Muscle of arm (tissue), 12 donors: ENCODE data around the gene TESK2. TPM values are rescaled to one million over a fixed set of nuclear protein-coding genes. Genes with fewer than 3 reads are reported as not detected.
"Not testable (repeated sequence)": the region's sequence is repeated elsewhere in the genome, so short reads cannot be mapped to it uniquely, and the experiment has no call there.

ENCODE experiments used
- DNase-seq: peaks from one replicate; pipeline ENCODE4 v3.0.0-alpha.2; 2013
- polyA plus RNA-seq, 12 donors: library from polyadenylated mRNA; unstranded; fragments of 120-200 nt; gene quantifications; one replicate each; pipeline ENCODE4 v1.2.1, GENCODE V29; 2013; ENCODE audit not compliant: insufficient read length in 12 of 12

The TESK2 gene
- polyA plus RNA-seq, 12 donors, result 1.9 to 5.4 (median 2.2) TPM; not detected in 1

GRCh38 chr1:45477646-45478045, 13.3 kb downstream of the TESK2 start:
- no peak for DNase-seq

GRCh38 chr1:45474194-45474593, 16.8 kb downstream of the TESK2 start:
- DNase-seq, result not testable (repeated sequence)

GRCh38 chr1:45473302-45473701, 17.7 kb downstream of the TESK2 start:
- DNase-seq, result no peak

- no peak for DNase-seq
These were observed 20.6 kb downstream of the TESK2 start for GRCh38 chr1:45470306-45470798.

GRCh38 chr1:45467353-45467752, 23.6 kb downstream of the TESK2 start:
- DNase-seq, result not testable (repeated sequence)

GRCh38 chr1:45465277-45465676, 25.7 kb downstream of the TESK2 start:
- no peak for DNase-seq

GRCh38 chr1:45458894-45459293, 32.1 kb downstream of the TESK2 start:
- no peak for DNase-seq

GRCh38 chr1:45456531-45456930, 34.4 kb downstream of the TESK2 start:
- no peak for DNase-seq

GRCh38 chr1:45455162-45455561, 35.8 kb downstream of the TESK2 start:
- no peak for DNase-seq

GRCh38 chr1:45454464-45454863, 36.5 kb downstream of the TESK2 start:
- no peak for DNase-seq

GRCh38 chr1:45452503-45452902, 38.5 kb downstream of the TESK2 start:
- no peak for DNase-seq

GRCh38 chr1:45448357-45448756, 42.6 kb downstream of the TESK2 start:
- no peak for DNase-seq

- no peak for DNase-seq
These were observed 43.9 kb downstream of the TESK2 start for GRCh38 chr1:45446950-45447672.

GRCh38 chr1:45446530-45446929, 44.4 kb downstream of the TESK2 start:
- no peak for DNase-seq

- DNase-seq, result no peak
These were observed 46.3 kb downstream of the TESK2 start for GRCh38 chr1:45444609-45445131.

GRCh38 chr1:45443580-45444446, 47.1 kb downstream of the TESK2 start:
- DNase-seq, result no peak

GRCh38 chr1:45442272-45442671, 48.7 kb downstream of the TESK2 start:
- DNase-seq, result peak; percentile 33

GRCh38 chr1:45437323-45437722, 53.6 kb downstream of the TESK2 start:
- no peak for DNase-seq

GRCh38 chr1:45430490-45430889, 60.5 kb downstream of the TESK2 start:
- DNase-seq, result no peak

GRCh38 chr1:45429561-45430159, 61.3 kb downstream of the TESK2 start:
- DNase-seq, result no peak

GRCh38 chr1:45423906-45424678, 66.9 kb downstream of the TESK2 start:
- no peak for DNase-seq
